MM.1S (cell line): ENCODE measurements around the gene POLR2J.
"Not testable (repeated sequence)": the region's sequence is repeated elsewhere in the genome, so short reads cannot be mapped to it uniquely, and the experiment has no call there.

Experiments
- DNase-seq: peaks from one replicate; pipeline ENCODE4 v3.0.0-alpha.2; 2015
- H2AFZ ChIP-seq: fragments of 300-600 bp; sonication (generic); 2 replicates; pipeline ENCODE4 v1.6.0; 2016; ENCODE audit warnings: antibody characterized with exemption, low read length
- H3F3A ChIP-seq: fragments of 300-600 bp; sonication (generic); 2 replicates; pipeline ENCODE4 v1.6.1; 2016; ENCODE audit warnings: mild to moderate bottlenecking, antibody characterized with exemption, low read length, moderate library complexity, mixed read lengths; ENCODE audit not compliant: insufficient read depth
- H3K27ac ChIP-seq: fragments of 300-600 bp; sonication (generic); 2 replicates; pipeline ENCODE4 v1.5.1; 2016; ENCODE audit warnings: mild to moderate bottlenecking, low read length
- H3K27me3 ChIP-seq: fragments of 300-600 bp; sonication (generic); replicated peaks from 2 replicates; pipeline ENCODE4 v1.6.0; 2016; ENCODE audit warnings: low read length; ENCODE audit not compliant: insufficient read depth
- H3K36me3 ChIP-seq: fragments of 300-600 bp; sonication (generic); replicated peaks from 2 replicates; pipeline ENCODE4 v1.6.1; 2016; ENCODE audit warnings: mild to moderate bottlenecking, low read length, mixed read lengths; ENCODE audit not compliant: insufficient read depth
- H3K4me1 ChIP-seq: fragments of 300-600 bp; sonication (generic); 2 replicates; pipeline ENCODE4 v1.6.1; 2016; ENCODE audit warnings: low read length, mixed read lengths
- H3K4me2 ChIP-seq: fragments of 300-600 bp; sonication (generic); 2 replicates; pipeline ENCODE4 v1.6.0; 2016; ENCODE audit warnings: low read depth, low read length
- H3K4me3 ChIP-seq: fragments of 300-600 bp; sonication (generic); 2 replicates; pipeline ENCODE4 v1.5.1; 2016; ENCODE audit warnings: low read length, mixed read lengths
- H3K79me2 ChIP-seq: fragments of 300-600 bp; sonication (generic); 2 replicates; pipeline ENCODE4 v1.6.1; 2016; ENCODE audit warnings: mixed run types, low read length, mixed read lengths
- H3K9ac ChIP-seq: fragments of 300-600 bp; sonication (generic); 2 replicates; pipeline ENCODE4 v1.6.1; 2016; ENCODE audit warnings: low read length, mixed read lengths
- H3K9me2 ChIP-seq: fragments of 300-600 bp; sonication (generic); replicated peaks from 2 replicates; pipeline ENCODE4 v1.6.1; 2016; ENCODE audit warnings: mild to moderate bottlenecking, low read length, mixed read lengths; ENCODE audit not compliant: insufficient read depth
- H3K9me3 ChIP-seq: fragments of 300-600 bp; sonication (generic); replicated peaks from 2 replicates; pipeline ENCODE4 v1.6.1; 2016; ENCODE audit warnings: mild to moderate bottlenecking, low read length, mixed read lengths; ENCODE audit not compliant: insufficient read depth
- H4K20me1 ChIP-seq: fragments of 300-600 bp; sonication (generic); 2 replicates; pipeline ENCODE4 v1.6.1; 2016; ENCODE audit warnings: mild to moderate bottlenecking, low read length, moderate library complexity, mixed read lengths; ENCODE audit not compliant: insufficient read depth

Gene POLR2J

DNA sequence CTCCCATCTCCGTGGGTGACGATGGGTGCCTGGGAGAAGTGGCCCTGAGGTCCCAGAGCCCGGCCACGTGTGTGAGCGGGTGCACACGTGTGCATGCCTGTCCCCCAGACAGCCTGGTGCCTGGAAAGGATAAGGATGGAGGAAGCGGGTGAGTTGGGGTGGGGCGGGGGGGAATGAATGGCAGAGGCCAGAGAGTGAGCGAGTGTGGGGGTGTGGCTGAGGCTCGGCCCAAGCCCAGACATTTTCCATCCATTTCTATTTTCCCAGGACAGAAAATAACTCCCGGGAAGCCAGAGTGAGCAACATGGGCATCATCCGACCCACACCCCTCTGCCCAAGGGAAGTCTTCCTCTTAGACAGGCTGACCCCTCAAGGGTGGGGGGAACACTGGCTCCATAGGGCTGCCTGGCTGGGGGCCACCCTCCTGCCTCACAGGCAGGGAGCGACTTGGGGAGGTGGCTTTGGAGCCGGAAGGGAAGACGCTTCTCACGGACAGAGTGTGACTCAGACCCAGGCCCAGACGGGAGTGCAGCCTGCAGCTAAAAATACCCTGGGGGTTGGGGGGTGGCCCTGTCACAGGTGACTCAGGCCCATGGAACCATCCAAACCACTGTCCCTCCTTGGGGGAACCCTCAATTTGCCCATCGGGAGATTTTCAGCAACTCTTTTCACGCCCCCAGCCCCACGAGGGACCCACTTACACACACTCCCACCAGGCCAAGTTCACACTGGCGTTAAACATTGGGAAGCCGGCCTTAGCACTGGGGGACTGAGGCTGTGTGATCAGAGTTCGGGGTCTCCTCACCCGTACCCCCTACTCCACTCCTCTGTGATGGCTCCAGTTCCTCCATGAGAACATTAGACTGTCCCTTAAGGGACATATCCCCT is 26.8 kb upstream of the POLR2J start:
- H2AFZ ChIP-seq, H3K27me3 ChIP-seq, H3K9me2 ChIP-seq, DNase-seq, H3K79me2 ChIP-seq, H3K9me3 ChIP-seq, H3K36me3 ChIP-seq, H3K4me2 ChIP-seq, H3F3A ChIP-seq, H3K9ac ChIP-seq, H3K27ac ChIP-seq, H3K4me3 ChIP-seq, H4K20me1 ChIP-seq, H3K4me1 ChIP-seq: not testable (repeated sequence)

DNA sequence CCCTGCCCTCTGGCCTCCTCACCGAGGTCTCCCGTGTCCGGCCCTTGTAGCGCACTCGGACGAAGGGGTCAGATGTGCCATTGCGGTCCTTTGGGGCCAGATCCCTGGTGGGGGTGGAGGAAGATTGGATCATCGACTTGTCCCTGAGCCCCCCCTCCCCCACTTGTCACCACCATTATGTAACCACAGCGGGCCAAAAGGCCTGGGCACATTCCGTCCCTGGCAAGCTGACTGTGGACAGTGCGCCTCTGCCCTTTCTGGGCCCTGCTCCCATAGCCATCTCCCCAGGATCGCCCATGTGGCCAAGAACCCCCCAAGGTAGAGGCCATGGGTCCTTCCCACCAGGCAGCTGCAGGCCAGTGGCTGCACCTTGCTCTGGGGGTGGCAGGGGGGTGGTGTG is 24.4 kb upstream of the POLR2J start:
- H3F3A ChIP-seq, H3K27ac ChIP-seq, DNase-seq, H2AFZ ChIP-seq, H3K36me3 ChIP-seq, H3K4me3 ChIP-seq, H3K9me3 ChIP-seq, H3K27me3 ChIP-seq, H3K9ac ChIP-seq, H3K79me2 ChIP-seq, H4K20me1 ChIP-seq, H3K9me2 ChIP-seq, H3K4me1 ChIP-seq, H3K4me2 ChIP-seq: not testable (repeated sequence)

DNA sequence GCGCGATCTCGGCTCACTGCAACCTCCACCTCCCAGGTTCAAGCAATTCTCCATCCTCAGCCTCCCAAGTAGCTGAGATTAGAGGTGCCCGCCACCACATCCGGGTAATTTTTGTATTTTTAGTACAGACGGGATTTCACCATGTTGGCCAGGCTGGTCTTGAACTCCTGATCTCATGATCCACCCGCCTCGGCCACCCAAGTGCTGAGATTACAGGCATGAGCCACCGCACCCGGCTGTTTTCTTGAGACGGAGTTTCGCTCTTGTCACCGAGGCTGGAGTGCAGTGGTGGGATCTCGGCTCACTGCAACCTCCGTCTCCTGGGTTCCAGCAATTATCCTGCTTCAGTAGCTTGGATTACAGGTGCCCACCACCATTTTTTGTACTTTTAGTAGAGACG is 19.6 kb upstream of the POLR2J start:
- not testable (repeated sequence) for H3K4me3 ChIP-seq, H4K20me1 ChIP-seq, H3K9me3 ChIP-seq, H3K36me3 ChIP-seq, H3F3A ChIP-seq, H3K9me2 ChIP-seq, DNase-seq, H3K4me2 ChIP-seq, H2AFZ ChIP-seq, H3K27ac ChIP-seq, H3K27me3 ChIP-seq, H3K9ac ChIP-seq, H3K4me1 ChIP-seq, H3K79me2 ChIP-seq

DNA sequence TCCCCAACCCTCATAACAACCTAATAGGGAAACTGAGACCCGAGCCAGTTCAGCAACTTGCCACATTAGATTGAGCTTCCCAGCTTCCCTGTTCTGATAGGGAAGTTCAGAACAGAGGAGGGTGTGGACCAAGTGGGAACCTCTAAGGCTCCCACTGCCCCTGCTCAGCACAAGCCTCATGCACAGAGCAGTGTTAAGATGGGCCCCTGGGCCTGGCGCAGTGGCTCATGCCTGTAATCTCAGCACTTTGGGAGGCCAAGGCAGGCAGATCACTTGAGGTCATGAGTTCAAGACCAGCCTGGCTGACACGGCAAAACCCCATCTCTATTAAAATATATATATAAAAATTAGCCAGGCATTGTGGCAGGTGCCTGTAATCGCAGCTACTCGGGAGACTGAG is 18.6 kb upstream of the POLR2J start:
- not testable (repeated sequence) for H3K4me1 ChIP-seq, H4K20me1 ChIP-seq, H3K36me3 ChIP-seq, H3K4me3 ChIP-seq, H3F3A ChIP-seq, H3K4me2 ChIP-seq, H3K9me2 ChIP-seq, H2AFZ ChIP-seq, H3K79me2 ChIP-seq, H3K9me3 ChIP-seq, H3K27me3 ChIP-seq, DNase-seq, H3K9ac ChIP-seq, H3K27ac ChIP-seq

DNA sequence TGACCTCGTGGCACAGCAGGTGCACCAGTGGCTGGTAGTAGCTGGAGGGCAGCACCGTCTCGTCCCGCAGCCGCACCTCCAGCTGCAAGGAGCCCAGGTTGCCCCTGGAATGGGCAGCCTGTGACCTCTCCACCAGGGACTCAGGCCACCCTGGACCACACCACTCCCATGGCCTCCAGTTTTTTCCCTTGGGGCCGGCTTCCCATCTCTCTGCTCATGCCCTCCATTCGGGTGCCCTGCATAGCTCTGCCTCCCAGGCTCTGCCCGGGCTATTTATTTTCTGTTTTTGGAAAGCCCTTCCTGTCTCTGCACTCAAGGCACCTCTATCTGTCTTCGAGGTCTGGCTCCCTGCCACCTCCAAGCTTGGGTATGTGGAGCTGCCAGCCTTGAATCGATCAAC is 18.1 kb upstream of the POLR2J start:
- not testable (repeated sequence) for H3K4me2 ChIP-seq, H2AFZ ChIP-seq, DNase-seq, H3K9me3 ChIP-seq, H3K4me1 ChIP-seq, H3K79me2 ChIP-seq, H3K9ac ChIP-seq, H3K9me2 ChIP-seq, H3K27ac ChIP-seq, H4K20me1 ChIP-seq, H3K4me3 ChIP-seq, H3K36me3 ChIP-seq, H3F3A ChIP-seq, H3K27me3 ChIP-seq

DNA sequence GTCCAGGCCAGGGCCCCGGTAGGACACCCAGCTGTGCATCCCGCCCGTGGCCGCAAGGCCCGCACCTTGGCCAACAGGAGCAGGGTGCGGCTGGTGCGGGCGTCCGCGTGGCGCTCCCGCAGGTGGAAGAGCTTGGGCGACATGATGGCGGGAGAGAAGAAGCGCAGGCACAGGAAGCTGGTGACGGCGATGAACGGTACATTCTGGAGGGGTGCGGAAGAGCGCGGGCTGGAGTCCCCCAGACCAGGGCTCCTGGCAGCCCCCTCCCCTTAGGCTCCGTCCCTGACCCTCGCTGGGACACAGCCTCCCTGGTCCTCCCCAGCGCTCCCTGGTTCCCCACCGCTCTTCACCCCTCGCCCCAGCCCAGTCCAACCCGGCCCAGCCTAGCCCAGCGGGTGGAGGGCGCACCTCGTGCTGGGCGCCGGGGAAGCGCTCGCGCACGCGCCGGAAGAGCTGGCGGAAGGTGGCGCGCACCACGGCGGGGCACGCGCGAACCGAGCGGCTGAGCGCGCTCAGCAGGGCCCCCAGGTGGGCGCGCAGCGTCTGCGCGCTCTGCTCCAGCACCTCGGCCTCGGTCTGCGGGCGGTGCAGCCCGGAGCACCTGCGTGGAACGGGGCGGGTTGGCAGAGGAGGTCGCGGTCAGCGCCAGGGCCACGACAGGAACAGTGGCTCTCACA is 15.9 kb upstream of the POLR2J start:
- not testable (repeated sequence) for H3K79me2 ChIP-seq, H3K4me1 ChIP-seq, H3F3A ChIP-seq, H3K9ac ChIP-seq, H3K27ac ChIP-seq, H3K4me3 ChIP-seq, H4K20me1 ChIP-seq, H3K4me2 ChIP-seq, H3K27me3 ChIP-seq, DNase-seq, H3K36me3 ChIP-seq, H2AFZ ChIP-seq, H3K9me2 ChIP-seq, H3K9me3 ChIP-seq

DNA sequence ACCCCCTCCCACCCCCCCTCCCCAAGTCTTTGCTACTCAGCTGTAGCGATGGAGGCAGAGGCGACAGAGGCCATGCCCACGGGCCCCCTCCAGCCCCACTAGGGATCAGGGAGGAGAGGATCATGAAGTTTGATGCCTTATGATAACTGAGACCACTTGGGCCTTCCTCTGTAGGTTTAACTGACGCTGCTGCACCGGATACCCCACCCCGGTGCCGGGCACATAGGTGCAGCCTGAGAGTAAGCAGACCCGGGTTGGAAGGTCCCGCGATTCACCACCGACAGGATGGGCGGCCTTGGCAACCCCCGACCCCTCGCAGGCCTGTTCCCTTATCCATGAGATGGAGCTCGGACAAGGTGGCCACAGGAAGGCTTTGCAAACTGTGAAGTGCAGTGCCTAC is 15.3 kb upstream of the POLR2J start:
- H3K9ac ChIP-seq, H3K27me3 ChIP-seq, H3K9me2 ChIP-seq, H3K4me1 ChIP-seq, H4K20me1 ChIP-seq, H3K9me3 ChIP-seq, H3K36me3 ChIP-seq, H3K4me2 ChIP-seq, H3K4me3 ChIP-seq, H3F3A ChIP-seq, DNase-seq, H3K79me2 ChIP-seq, H3K27ac ChIP-seq, H2AFZ ChIP-seq: not testable (repeated sequence)
